ENCODE data around the gene AK9. TPM values are rescaled to one million over a fixed set of nuclear protein-coding genes. Genes with fewer than 3 reads are reported as not detected.

The AK9 gene
- polyA plus RNA-seq, 1 of the 3 experiments (the other 2 are of a cell fraction), result 0.76 TPM

DNA sequence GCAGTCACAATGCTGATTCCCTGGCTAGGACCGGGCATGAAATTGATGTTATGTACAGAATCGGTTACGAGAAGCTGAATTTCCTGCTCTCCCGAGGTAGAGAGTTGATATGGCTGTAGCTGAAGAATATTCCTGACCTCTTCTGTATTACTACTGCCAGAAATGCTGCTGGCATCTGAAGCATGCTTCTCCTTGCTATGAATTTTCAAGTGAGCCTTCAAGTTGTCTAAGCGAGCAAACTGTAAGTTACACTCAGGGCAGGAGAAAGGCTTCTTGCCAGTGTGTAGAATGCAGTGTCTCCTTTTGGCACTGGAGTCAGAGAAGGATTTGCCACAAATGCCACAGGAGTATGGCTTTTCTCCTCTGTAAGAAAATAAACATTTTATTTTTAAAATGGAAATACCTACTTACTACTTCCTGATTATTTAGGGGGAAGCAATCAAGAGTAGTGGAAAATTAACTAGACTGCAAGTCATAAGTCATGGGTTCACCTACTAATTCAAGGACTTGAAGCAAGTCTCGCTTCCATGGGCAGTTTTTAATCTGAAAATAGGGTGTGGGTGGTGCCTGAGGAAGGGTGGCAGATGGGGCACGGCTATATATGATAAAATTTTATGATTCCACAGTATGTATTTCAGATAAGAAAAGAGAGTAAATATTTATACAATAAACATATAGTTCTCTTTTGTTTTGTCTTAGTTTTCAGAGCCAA, 224.6 kb downstream of the AK9 start:
- ChIA-PET POLR2A (interaction anchor here (0.6 kb wide), 1 partner anchor 316 kb away, joined by 5 read pairs; no protein-coding TSS in a partner anchor), CTCF (no interaction called here)
- WGBS (ENCODE audit: low lambda C conversion rate), result 88% methylated on average over 5 of the region's 7 CpGs
- DNase-seq, result no peak
- Histone ChIP-seq H3F3A (replicated peaks; ENCODE audit: insufficient read depth) (no peaks in the 10 kb centered on the region), H3K9me3 (no peaks in the 10 kb centered on the region), H2AFZ (ENCODE audit: low read depth) (no peak overlapping the region), H3K9me2 (no peaks in the 10 kb centered on the region), H4K20me1 (ENCODE audit: insufficient read depth) (no peaks in the 10 kb centered on the region), H3K27me3 (ENCODE audit: insufficient read depth) (no peaks in the 10 kb centered on the region), H3K9ac (no peak overlapping the region), H3K27ac (ENCODE audit: low read depth in 2 of 2, low read length in 1 of 2) (no peak overlapping the region), H3K36me3 (replicated peaks in 1 of 2; ENCODE audit: control insufficient read depth in 1 of 2, insufficient read depth in 2 of 2, low read length in 1 of 2) (peaks cover 24 to 81% of the 10 kb centered on the region in 2 experiments), H3K4me1 (ENCODE audit: control insufficient read depth in 1 of 2, insufficient read depth in 2 of 2, low read depth in 1 of 2, low read length in 1 of 2) (no peaks in the 10 kb centered on the region), H3K4me3 (ENCODE audit: low read depth in 2 of 2, low read length in 1 of 2) (no peak overlapping the region), H3K4me2 (no peak overlapping the region), H3K79me2 (ENCODE audit: insufficient read depth) (peaks cover 3% of the 10 kb centered on the region; the same call in 1 of the 2 replicates)
- TF ChIP-seq MXI1 (IDR thresholded peaks at IDR 0.05; ENCODE audit: low read depth, low read length) (no peak), POLR2AphosphoS5 (IDR thresholded peaks at IDR 0.05; ENCODE audit: low read depth, low read length) (no peak), JUND (IDR thresholded peaks at IDR 0.05) (no peak), RCOR1 (IDR thresholded peaks at IDR 0.05; ENCODE audit: low read length) (no peak), FOSL2 (IDR thresholded peaks at IDR 0.05; ENCODE audit: borderline replicate concordance, low read depth) (no peak), FOXJ3 (CRISPR knock-in tag; IDR thresholded peaks at IDR 0.05) (no peak), RFX5 (IDR thresholded peaks at IDR 0.05; ENCODE audit: low read length) (no peak), ELF1 (IDR thresholded peaks at IDR 0.05) (no peak), EP300 (IDR thresholded peaks at IDR 0.05; ENCODE audit: borderline replicate concordance in 1 of 2, low read depth in 1 of 2, low read length in 1 of 2) (no peak), CHD2 (IDR thresholded peaks at IDR 0.05; ENCODE audit: low read length, partially characterized antibody) (no peak), NRF1 (IDR thresholded peaks at IDR 0.05; ENCODE audit: low read depth, low read length) (no peak)
- TF ChIP-seq, protein P1, sequence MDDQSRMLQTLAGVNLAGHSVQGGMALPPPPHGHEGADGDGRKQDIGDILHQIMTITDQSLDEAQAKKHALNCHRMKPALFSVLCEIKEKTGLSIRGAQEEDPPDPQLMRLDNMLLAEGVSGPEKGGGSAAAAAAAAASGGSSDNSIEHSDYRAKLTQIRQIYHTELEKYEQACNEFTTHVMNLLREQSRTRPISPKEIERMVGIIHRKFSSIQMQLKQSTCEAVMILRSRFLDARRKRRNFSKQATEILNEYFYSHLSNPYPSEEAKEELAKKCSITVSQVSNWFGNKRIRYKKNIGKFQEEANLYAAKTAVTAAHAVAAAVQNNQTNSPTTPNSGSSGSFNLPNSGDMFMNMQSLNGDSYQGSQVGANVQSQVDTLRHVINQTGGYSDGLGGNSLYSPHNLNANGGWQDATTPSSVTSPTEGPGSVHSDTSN (IDR thresholded peaks at IDR 0.05), result no peak
- TF ChIP-seq, protein P2, sequence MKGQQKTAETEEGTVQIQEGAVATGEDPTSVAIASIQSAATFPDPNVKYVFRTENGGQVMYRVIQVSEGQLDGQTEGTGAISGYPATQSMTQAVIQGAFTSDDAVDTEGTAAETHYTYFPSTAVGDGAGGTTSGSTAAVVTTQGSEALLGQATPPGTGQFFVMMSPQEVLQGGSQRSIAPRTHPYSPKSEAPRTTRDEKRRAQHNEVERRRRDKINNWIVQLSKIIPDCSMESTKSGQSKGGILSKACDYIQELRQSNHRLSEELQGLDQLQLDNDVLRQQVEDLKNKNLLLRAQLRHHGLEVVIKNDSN (IDR thresholded peaks at IDR 0.05; ENCODE audit: borderline replicate concordance, low read depth), result no peak
- TF ChIP-seq, protein P3, sequence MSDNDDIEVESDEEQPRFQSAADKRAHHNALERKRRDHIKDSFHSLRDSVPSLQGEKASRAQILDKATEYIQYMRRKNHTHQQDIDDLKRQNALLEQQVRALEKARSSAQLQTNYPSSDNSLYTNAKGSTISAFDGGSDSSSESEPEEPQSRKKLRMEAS (IDR thresholded peaks at IDR 0.05; ENCODE audit: low read depth), result no peak

DNA sequence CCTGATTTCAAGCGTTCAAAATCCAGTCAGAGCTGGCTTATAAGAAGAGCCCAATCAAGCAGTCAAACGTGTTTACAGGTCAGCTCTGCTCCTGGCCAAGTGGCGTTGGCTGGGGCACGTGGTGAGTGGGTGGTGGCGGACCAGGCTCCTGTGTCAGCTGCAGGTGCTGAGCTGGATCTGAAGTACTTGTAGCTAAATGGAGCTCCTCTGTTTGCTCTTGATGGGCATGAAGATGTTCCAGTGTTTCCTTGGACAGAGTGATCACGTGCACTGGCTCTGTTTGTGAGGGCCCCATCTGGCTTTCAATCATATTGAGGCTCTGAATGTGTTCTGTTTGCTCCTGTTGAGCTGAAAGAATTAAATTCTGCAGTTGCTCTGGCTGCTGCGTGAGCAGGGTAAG, 225.2 kb downstream of the AK9 start:
- TF ChIP-seq, protein P4, sequence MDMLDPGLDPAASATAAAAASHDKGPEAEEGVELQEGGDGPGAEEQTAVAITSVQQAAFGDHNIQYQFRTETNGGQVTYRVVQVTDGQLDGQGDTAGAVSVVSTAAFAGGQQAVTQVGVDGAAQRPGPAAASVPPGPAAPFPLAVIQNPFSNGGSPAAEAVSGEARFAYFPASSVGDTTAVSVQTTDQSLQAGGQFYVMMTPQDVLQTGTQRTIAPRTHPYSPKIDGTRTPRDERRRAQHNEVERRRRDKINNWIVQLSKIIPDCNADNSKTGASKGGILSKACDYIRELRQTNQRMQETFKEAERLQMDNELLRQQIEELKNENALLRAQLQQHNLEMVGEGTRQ (IDR thresholded peaks at IDR 0.05; ENCODE audit: borderline replicate concordance, low read depth, low read length), result no peak
- no peak overlapping the region for H3K9ac ChIP-seq
- POLR2A ChIA-PET, result interaction anchor here (0.6 kb wide), 1 partner anchor 315 kb away, joined by 5 read pairs; no protein-coding TSS in a partner anchor
- no peaks in the 10 kb centered on the region for H4K20me1 ChIP-seq (ENCODE audit: insufficient read depth)
- H3K27me3 ChIP-seq (ENCODE audit: insufficient read depth), result no peaks in the 10 kb centered on the region
- H3F3A ChIP-seq (replicated peaks; ENCODE audit: insufficient read depth), result peaks cover 2% of the 10 kb centered on the region
- H3K27ac ChIP-seq (ENCODE audit: low read depth in 2 of 2, low read length in 1 of 2), result no peak overlapping the region
- no peak for DNase-seq
- H3K4me2 ChIP-seq, result no peak overlapping the region
- no peak overlapping the region for H3K4me3 ChIP-seq (ENCODE audit: low read depth in 2 of 2, low read length in 1 of 2)
- no peaks in the 10 kb centered on the region for H3K4me1 ChIP-seq (ENCODE audit: control insufficient read depth in 1 of 2, insufficient read depth in 2 of 2, low read depth in 1 of 2, low read length in 1 of 2)
- H3K36me3 ChIP-seq (replicated peaks in 1 of 2; ENCODE audit: control insufficient read depth in 1 of 2, insufficient read depth in 2 of 2, low read length in 1 of 2), result peaks cover 24 to 75% of the 10 kb centered on the region in 2 experiments
- 78% methylated on average over 6 of the region's 7 CpGs for WGBS (ENCODE audit: low lambda C conversion rate)
- CTCF ChIA-PET, result interaction anchor here (1.7 kb wide), 1 partner anchor 130 kb away, joined by 3 read pairs; no protein-coding TSS in a partner anchor
- no peaks in the 10 kb centered on the region for H3K9me3 ChIP-seq
- H3K9me2 ChIP-seq, result no peaks in the 10 kb centered on the region
- H3K79me2 ChIP-seq (ENCODE audit: insufficient read depth), result peaks cover 3% of the 10 kb centered on the region; the same call in 1 of the 2 replicates
- no peak overlapping the region for H2AFZ ChIP-seq (ENCODE audit: low read depth)
